HG03280 (cell line): ENCODE measurements around the gene FERMT3.

Experiments
- ATAC-seq: cut with Tn5 transposase; IDR thresholded peaks from one replicate; pipeline ENCODE4 v1.9.1; 2021; ENCODE audit warnings: mild to moderate bottlenecking, moderate library complexity; ENCODE audit not compliant: unreplicated experiment

The FERMT3 gene

GRCh38 chr11:64185693-64186491, 20.6 kb upstream of the FERMT3 start, which contains the start of gene STIP1:
STIP1 (plus strand) TSS chr11:64186171; CDS start chr11:64186262, 91 bp downstream.
- ATAC-seq: peak; percentile 86

GRCh38 chr11:64186492-64187165, 19.9 kb upstream of the FERMT3 start:
- ATAC-seq: no peak

- ATAC-seq: no peak
Observed at GRCh38 chr11:64192434-64192833, 14.1 kb upstream of the FERMT3 start.

GRCh38 chr11:64196626-64197025, 9.9 kb upstream of the FERMT3 start:
- no peak for ATAC-seq

- ATAC-seq: no peak
Observed at GRCh38 chr11:64198511-64198910, 8.0 kb upstream of the FERMT3 start.

GRCh38 chr11:64201543-64201942, 5.0 kb upstream of the FERMT3 start:
- ATAC-seq: no peak

- no peak for ATAC-seq
Observed at GRCh38 chr11:64202992-64203391, 3.5 kb upstream of the FERMT3 start.

- ATAC-seq: no peak
Observed at GRCh38 chr11:64203421-64204079, 3.0 kb upstream of the FERMT3 start.

GRCh38 chr11:64204080-64204440, 2.5 kb upstream of the FERMT3 start:
- no peak for ATAC-seq

GRCh38 chr11:64204464-64204989, 2.0 kb upstream of the FERMT3 start:
- no peak for ATAC-seq

GRCh38 chr11:64207256-64208085, 950 bp downstream of the FERMT3 start:
- peak; percentile 41 for ATAC-seq

GRCh38 chr11:64208086-64208795, 1.7 kb downstream of the FERMT3 start:
- ATAC-seq: no peak

- ATAC-seq: no peak
Observed at GRCh38 chr11:64208796-64209562, 2.5 kb downstream of the FERMT3 start.

GRCh38 chr11:64209563-64209843, 3.0 kb downstream of the FERMT3 start:
- ATAC-seq: no peak

- ATAC-seq: no peak
Observed at GRCh38 chr11:64210301-64211020, 3.9 kb downstream of the FERMT3 start.

GRCh38 chr11:64211181-64211872, 4.8 kb downstream of the FERMT3 start:
- no peak for ATAC-seq

GRCh38 chr11:64216879-64217278, 10.4 kb downstream of the FERMT3 start:
- ATAC-seq: no peak

- no peak for ATAC-seq
Observed at GRCh38 chr11:64218628-64219353, 12.3 kb downstream of the FERMT3 start.
